HG03108 (cell line): Measurements from ENCODE around the gene NSF.
"Not testable (repeated sequence)": the region's sequence is repeated elsewhere in the genome, so short reads cannot be mapped to it uniquely, and the experiment has no call there.

Experiments
- ATAC-seq: cut with Tn5 transposase; IDR thresholded peaks from one replicate; pipeline ENCODE4 v1.9.1; 2021; ENCODE audit warnings: moderate library complexity; ENCODE audit not compliant: unreplicated experiment

The NSF gene

DNA sequence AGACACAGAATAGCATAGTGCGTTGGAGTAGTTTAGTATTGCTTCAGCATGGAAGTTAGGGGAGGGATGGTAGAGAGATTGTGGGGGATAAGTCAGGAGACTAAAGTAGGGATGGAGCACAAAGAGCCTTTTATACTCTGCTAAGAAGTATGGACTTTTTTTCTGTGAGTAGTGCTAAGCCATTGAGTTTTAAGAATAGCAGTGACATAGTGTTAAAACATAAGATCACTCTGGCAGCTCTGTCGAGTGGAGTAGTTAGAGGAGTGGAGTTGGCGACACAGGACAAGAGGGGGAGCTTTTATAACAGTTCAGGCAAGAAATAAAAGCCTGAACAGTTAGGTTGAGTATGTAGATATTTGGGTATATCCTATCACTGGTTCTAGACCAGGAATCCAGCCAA, 106.1 kb downstream of the NSF start:
- not testable (repeated sequence) for ATAC-seq

DNA sequence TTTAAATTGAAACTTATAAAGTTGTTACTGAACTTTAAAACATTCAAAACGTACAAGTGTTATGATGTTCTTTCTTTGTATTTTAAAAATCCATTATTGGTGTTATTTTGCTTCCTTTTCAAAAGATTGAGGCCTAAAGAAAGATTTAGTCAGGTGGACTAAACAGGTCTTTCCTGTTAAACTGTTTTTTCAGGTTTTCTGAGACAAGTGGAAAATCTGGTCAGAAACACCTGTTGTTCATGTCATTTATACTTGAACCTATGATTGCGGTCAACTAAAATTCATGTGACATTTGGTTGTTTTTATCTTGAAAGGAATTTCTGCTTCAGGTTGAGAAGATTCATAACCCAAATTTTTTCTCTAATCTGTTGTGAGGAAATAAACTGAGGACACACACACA, 108.5 kb downstream of the NSF start:
- ATAC-seq, result not testable (repeated sequence)

DNA sequence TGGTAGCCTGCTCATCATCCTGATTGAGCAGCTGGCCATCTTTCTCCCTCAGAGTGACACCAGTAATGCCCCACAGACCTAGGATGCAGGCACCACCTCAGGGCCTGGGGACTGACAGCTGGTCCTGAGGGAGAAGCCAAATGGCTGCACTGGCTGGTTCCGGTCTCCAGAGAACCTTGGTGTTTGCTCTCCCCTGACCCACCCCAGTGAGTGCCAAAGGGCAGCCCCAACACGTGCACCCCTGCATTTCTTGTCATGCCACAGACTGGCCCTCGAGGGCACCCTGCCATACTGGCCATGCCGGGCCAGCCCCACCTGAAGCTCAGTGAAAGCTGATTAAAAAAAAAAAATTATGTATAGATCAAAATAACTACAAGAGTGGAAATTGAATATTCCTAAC, 127.5 kb downstream of the NSF start:
- ATAC-seq, result no peak

DNA sequence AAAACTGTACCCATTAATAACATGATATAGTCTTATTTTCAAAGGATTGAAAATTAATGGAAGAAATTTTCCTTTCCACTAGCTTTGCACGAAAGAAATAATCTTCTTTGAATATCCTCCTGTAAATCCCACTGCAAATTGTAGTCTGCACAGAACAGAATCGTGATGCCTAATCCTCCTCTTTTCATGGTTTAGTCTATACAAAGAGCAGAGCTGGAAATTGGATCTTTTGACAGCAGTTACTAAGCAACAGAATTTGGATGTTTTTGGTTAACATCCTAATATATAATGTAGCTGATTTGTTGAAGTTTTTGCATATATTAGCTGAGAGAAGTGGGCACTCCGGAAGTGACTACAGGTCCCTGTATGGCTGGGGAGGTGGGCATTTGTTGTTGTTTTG, 129.4 kb downstream of the NSF start:
- ATAC-seq, result no peak

DNA sequence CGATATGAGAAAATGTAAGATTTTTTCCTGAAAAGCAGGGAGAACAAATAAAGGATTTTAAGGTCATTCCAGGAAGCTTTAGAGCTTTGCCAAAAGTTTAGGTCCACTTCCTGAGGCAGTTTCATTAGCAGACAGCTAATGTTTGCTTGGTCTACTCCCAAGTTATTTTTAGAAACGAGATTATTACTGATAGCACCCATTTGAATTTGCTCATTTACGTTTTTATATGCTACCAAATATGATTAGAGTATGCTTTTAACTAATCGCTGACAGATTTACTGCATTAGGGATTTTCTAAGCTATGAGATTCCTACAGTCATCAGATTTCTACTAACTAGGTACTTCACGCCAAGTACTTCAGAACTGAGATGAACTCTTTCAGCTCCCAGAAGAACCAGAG, 129.9 kb downstream of the NSF start:
- no peak for ATAC-seq

DNA sequence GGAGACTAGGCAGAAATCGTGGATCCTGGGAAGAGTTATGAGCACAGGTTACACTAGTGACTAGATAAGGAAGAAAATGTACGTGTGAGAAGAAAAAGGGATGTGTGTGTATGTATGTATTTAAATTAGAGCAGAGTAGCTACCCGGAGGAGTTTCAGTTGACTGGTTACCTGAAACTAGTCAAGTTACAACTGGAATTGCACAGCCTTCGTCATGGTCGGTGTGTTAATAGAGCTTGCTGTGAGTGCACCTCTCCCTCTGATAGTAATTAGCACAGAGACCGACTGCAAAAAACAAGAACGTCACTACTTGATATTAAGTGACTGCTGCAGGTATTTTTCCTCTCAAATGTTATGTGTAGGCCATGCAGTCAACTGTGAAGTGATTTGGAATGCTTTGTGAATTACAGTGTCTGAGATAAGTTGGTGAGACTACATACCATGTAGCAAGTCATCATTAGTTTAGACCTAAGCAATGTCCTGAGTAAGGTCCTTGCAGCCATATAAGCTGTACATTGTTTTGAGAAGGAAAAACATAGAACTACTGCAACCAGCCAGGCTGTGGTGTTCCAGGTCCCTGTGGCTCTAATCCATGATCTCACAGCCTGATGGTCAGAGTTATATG, 132.3 kb downstream of the NSF start:
- ATAC-seq, result no peak

DNA sequence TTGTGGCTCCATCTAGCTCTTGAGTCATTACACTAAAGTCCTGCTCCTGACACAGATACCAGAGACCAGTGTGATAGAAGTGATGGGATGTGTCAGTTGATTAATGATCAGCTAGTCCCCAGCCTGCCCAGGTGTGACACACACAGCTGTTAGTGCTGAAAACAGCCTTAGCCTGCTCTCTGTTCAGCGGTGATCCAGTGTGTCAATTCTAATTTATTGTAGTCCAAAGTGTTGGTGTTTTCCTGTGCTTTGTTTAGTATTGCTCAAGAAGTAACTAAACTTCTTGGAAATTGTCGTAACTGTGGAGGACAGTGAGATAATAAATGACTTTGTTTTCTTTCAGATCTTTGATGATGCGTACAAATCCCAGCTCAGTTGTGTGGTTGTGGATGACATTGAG, 135.7 kb downstream of the NSF start:
- ATAC-seq, result no peak

DNA sequence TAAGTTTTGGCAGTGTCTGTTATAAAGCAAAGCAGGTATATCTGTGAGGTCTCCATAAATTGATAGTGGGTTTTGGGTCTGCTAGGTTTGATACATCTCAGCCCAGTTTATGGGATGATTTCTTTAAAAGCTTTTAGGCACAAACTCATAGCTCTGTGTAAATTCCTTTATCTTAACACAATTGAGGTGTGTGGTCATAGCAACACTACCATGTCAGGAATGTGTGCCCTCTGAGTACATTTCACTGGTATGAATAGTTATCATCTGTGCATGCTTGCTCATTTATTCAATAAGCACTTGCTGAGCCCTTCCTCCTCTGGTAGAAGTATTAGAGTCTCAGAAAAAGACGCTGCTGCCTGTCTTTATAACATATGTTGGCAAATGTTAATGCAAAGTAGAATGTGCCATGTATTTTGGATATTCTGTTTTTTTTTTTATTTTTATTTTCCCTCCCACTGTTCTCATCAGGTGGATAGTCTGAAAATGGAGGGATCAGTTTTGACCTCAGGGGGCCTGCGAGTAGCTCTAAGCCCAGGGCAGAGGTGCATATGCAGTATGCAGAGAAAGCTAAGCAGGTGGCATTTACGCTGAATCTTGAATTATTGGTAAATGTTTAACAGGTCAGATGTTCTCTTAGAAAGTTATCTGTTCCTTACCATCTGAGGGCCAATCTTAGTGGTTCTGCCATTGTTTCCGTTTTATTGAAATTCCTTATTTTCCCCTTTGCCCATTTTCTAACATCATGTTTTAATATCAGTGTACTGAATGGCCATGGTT, 137.3 kb downstream of the NSF start:
- ATAC-seq, result no peak

DNA sequence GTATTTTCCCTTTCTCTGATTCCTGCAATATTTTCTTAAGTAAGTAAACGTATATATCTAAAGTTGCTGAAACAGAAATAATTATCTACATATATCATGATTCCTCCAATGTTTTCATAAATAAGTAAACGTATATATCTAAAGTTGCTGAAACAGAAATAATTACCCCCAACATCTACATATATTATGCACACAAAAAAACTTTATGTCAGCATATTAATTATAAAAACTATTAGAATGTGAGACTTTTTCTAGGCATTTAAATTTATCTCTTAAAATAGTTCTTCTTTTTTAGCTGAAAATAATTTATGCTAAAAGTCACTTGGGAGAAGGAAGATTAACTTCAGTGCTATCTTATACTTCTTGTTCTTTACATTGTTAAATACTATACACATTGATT, 139.6 kb downstream of the NSF start:
- no peak for ATAC-seq

DNA sequence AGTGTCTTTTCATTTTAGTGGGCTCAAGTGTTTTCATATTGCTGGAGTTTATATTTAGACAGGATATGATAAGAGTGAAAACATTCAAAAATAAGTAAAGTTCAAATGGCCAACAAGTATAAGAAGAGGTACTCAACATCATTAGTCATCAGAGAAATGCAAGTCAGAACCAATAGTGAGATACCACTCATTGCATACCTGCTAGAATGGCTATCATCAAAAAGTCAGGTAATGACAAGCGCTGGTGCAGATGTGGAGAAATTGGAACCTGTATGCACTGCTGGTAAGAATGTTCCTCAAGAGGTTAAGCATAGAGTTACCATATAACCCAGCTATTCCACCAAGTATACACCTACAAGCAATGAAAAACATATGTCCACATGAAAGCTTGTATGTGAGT, 140.2 kb downstream of the NSF start:
- no peak for ATAC-seq

DNA sequence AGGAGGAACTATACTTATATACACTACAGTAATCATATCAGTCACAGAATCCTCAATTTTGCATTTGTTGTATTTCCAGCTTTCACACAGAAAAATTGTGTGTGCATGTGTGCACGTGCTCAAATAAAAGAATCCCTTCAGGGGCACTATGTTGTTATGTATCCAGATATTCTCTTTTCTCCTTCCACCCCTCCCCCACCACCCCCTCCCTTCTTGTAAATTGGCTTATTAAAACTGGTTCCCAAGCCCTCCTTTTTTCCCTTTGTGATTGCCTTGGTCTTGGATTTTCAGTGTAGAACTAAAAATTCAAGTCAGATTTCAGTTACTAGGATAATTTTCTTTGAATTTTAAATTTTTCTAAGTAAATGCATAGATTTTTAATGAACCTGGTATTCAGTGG, 141.7 kb downstream of the NSF start:
- ATAC-seq, result no peak

DNA sequence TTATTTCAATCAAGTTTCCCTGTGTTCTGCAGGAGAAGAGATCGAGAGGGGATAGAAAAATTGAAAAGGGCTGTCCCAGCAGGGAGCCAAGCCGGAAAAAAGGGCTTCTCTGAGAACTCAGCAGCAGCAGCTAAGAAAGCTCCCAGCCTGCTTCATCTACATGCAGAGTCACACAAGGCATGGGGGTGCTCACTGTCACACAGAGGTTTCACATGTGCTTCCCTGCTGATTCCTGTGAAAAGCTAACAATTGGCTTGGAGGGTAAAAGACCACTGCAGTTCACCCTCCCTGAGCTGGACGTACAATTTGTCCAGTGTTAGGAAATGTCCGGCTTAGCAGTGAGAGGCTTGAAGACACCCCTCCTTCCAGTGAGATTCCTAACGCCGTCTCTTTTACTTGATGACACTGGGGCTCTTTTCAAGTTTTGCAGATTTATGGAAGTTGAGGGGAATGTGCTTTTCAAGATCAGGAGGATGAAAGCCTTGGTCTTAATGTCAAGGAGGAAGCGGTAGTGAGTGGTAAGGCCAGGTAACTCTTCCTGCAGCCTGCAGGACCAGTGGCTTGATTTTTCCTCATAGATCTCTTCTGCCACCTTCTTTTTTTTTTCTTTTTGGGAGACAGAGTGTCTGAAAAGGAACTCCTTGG, 142.4 kb downstream of the NSF start:
- no peak for ATAC-seq

DNA sequence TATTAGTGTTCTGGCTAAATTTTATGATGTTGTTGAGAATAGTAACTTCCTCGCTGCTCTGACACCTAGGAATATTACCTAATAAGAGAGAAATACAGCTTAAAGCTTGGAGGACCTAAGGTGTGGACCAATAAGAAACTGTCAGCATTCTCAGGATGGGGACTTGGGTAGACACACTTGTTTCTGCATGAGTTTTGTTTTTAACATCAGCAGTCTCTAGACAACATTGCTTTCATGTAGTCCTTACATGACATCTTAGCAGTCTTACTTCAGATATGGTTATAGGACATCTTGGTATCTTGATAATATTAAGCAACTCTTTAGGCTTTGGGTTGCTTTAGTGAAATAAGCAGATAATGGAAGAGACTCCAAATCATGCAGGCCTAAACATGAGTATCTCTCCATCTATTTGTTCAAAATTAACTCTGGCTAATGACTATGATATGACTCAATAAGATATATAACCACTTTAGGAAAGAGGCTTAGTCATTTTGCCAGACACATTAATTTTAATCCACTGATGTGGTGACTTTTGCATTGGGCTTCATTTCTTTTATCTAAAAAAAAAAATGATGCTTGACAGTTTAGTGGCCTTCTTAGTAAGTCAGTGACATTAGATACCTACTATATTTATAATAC, 143.5 kb downstream of the NSF start:
- ATAC-seq, result no peak

DNA sequence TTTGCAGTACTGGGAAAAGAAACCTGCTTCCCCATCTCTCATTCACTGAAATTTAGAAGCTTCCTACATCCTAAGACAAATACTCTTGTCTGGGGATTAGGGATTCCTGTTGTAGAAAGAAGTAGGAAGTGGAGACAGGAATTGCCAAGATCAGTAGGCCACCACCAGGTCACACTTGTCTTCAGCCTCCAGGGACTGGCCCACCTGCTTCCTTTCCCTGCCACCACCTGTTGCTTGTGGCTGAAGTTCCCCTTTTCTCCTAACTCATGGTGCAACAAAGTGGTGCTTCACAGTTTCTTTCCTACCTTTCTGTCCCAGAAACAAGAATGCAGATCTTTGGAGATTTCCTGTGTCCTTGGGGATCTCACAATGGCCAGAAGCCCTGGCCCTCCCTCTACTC, 145.6 kb downstream of the NSF start:
- no peak for ATAC-seq

DNA sequence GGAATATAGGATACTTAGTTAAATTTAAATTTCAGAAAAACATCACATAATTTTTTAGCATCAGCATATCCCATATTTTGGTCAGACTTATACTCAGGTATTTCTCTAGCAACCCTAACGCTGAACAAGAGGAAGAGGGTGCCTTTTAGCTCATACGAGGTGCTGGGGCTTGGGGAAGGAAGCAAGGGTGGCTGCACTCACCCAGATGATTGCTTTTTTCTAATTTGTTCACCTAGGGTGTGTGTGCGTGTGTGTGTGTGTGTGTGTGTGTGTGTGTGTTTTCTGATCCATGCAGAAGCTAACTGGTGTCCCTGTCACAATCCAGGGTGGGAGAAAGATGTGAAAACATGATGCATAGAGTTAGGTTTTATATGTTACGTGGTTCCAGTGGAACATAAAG, 146.9 kb downstream of the NSF start:
- no peak for ATAC-seq

DNA sequence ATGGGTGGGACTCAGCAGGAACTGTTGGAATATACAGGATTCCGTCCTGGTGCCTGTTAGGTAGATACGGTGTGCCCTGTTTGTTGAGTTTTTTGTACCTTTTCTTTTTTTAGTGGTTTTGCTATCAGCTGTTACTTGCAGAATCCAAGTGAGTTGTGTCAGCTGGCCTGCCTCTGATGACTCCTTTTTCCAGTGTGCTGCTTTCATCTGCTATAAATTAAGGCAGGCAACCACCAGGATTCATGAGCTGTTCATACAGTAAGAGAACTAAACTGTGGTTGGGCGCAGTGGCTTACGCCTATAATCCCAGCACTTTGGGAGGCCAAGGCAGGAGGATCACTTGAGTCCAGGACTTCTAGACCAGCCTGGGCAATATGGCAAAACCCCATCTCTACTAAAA, 148.1 kb downstream of the NSF start:
- ATAC-seq, result no peak

DNA sequence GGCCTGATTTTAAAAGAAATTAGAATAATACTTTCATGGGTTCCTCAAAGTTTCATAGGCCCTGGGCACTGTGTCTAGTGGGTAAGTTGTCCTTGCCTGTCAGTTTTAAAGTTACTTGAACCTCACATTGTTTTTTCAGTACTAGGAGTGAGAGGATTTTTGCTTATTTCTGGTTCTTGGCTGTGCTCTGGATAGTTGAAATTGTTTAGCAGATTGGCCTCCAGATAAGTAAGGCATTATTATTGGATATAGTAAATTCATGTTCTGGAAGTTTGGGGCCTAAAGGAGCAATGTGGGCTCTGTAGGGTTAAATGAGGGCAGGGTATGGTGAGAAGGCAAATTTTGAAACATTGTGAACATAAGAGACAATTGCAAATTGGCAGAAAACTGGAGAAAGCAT, 149.5 kb downstream of the NSF start:
- ATAC-seq, result no peak

DNA sequence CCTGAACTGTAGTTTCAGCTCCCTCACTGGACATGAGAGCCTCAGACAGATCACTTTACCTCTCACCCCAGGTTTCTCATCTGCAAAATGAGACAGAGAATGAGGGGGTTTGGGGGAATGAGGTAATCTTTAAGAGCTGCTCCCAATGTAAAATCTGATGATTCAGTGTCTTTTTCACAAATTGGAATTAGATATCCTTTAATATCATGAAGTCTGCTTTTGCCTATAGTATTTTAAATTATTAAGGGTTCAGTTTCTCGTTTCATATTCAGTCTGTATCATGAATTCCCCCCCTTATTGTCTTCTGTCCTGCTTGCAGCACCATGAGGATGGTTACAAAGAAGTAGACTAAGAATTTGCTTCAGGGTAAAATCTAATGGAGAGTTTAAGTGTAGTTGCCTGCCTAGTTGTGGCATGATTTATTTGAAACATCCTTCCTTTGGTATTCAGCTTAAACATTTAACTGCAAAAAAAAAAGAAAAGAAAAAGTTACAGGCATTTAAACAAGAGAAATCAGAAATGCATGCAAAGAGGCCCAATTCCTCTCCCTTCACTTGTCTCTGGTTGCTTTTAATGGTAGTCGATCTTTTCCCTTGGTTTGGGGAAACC, 150.8 kb downstream of the NSF start:
- no peak for ATAC-seq

DNA sequence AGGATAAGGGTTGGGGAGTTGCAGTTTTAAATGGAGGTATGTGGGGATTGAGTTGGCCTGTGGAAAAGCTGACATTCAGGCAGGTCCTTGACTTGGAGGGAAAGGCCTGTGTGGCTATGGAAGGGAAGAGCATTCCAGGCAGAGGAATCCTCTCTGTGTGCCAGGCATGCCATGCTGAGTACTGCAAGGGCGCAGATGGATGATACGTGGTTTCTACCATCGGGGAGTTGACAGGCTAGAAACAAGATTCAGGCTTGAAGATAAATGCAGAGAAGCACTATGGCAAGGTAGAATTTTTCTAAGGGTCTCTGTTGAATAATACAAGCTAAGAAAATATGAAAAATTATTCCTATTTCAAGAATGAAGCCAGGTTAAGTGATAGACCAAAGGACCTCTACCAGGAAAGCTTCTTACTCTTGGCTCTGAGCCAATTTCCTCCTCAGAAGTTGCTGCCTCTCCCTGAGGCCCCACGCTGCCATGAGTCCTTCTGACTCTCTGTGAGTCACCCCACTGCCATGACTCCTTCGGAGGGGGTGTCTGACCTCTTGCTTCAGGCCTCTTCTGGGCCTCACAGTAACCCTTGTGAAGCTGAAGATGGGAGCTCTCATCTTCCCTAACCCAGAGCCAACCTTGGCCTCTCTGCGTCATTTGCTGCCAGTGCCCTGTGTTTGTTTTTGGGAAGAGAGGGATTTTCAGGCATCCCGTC, 152.2 kb downstream of the NSF start:
- no peak for ATAC-seq

DNA sequence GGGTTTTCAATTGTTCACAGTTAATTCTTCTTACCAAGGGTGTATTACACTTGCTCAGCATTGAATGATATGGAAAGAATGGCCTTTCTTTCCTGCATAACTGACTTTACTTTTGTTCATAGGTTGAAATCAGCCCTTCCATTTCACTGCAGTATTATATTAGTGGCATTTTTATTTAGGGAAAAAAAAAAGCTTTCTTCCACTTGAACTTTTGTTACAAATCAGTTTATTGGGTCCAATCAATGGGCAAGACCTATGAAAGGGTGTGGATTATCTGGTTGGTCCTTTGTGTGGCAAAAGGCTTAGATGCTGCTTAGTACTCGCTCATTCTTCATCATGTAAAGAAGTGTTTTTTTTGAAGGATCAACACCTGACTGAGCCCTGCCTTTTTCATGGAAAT, 154.0 kb downstream of the NSF start:
- no peak for ATAC-seq

DNA sequence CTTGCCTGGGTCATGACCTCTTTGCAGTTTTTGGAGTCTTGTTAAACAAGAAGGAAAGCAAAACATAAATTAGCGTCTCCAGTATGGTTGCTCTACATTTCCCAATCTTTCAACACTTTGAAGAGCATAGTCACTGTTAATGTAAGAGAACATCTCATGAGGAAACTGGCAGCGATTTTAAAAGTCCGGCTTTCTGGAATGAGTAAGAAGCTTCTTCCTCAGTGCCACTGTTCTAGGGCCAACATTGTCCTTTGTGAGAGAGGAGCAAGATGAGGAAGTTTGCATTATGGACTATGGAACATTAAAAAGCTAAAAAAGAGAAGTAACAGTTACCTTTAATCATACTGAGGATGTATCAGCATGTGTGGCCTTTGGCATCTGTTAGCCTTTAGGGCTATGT, 154.9 kb downstream of the NSF start:
- ATAC-seq, result no peak
